ENCODE data around the gene NPIPB8.

- TF ChIP-seq CTCF (conservative IDR thresholded peaks at IDR 0.05; ENCODE audit: low read depth in 2 of 2) = no peak
- no peak for TF ChIP-seq EZH2 (IDR thresholded peaks at IDR 0.05; ENCODE audit: low read depth, unreplicated experiment)
- TF ChIP-seq ETS1 (IDR thresholded peaks at IDR 0.05) = no peak
- TF ChIP-seq CREB1 (CRISPR knock-in tag; IDR thresholded peaks at IDR 0.05; ENCODE audit: low read depth) = no peak
Measured at GRCh38 chr16:28609631-28610594, 28.0 kb upstream of the NPIPB8 start, which contains the start of gene SULT1A1.
